GM18517 (cell line): ENCODE data around the gene ERC1.

ENCODE experiments used
- ATAC-seq: cut with Tn5 transposase; IDR thresholded peaks from one replicate; pipeline ENCODE4 v1.9.1; 2021; ENCODE audit warnings: mild to moderate bottlenecking, moderate library complexity; ENCODE audit not compliant: unreplicated experiment

Gene ERC1

GRCh38 chr12:1523046-1523445 is 532.0 kb downstream of the ERC1 start:
- no peak for ATAC-seq

- ATAC-seq, result no peak
Observed at GRCh38 chr12:1523558-1524050, 532.6 kb downstream of the ERC1 start.

GRCh38 chr12:1525858-1526257 is 534.8 kb downstream of the ERC1 start:
- no peak for ATAC-seq

GRCh38 chr12:1527789-1528188 is 536.8 kb downstream of the ERC1 start:
- no peak for ATAC-seq

- no peak for ATAC-seq
Observed at GRCh38 chr12:1528791-1529190, 537.8 kb downstream of the ERC1 start.

GRCh38 chr12:1529228-1529861 is 538.3 kb downstream of the ERC1 start:
- no peak for ATAC-seq

GRCh38 chr12:1529862-1530591 is 539.0 kb downstream of the ERC1 start:
- no peak for ATAC-seq

- ATAC-seq, result no peak
Observed at GRCh38 chr12:1530592-1531152, 539.6 kb downstream of the ERC1 start.

- no peak for ATAC-seq
Observed at GRCh38 chr12:1531153-1531653, 540.2 kb downstream of the ERC1 start.

GRCh38 chr12:1531654-1532374 is 540.8 kb downstream of the ERC1 start:
- no peak for ATAC-seq

GRCh38 chr12:1532375-1533165 is 541.5 kb downstream of the ERC1 start:
- ATAC-seq, result no peak

GRCh38 chr12:1533205-1533601 is 542.2 kb downstream of the ERC1 start:
- peak; percentile 37 for ATAC-seq

GRCh38 chr12:1533602-1534304 is 542.7 kb downstream of the ERC1 start:
- peak; percentile 62 for ATAC-seq

GRCh38 chr12:1534748-1535147 is 543.7 kb downstream of the ERC1 start:
- no peak for ATAC-seq

GRCh38 chr12:1536817-1537216 is 545.8 kb downstream of the ERC1 start:
- no peak for ATAC-seq

- ATAC-seq, result no peak
Observed at GRCh38 chr12:1539135-1539534, 548.1 kb downstream of the ERC1 start.

- ATAC-seq, result no peak
Observed at GRCh38 chr12:1540690-1541089, 549.7 kb downstream of the ERC1 start.

GRCh38 chr12:1542599-1542998 is 551.6 kb downstream of the ERC1 start:
- no peak for ATAC-seq

GRCh38 chr12:1544996-1545700 is 554.1 kb downstream of the ERC1 start:
- ATAC-seq, result no peak
